Tibial nerve (tissue), 4 donors: ENCODE measurements around the gene CCDC85B. TPM values are rescaled to one million over a fixed set of nuclear protein-coding genes. Genes with fewer than 3 reads are reported as not detected.

ENCODE experiments used
- DNase-seq, 2 donors: peaks; one replicate each; pipeline ENCODE4 v3.0.0-alpha.2; 2019; ENCODE audit warnings: low spot score in 2 of 2
- H3K27ac ChIP-seq, 4 donors: fragments of 200-600 bp; sonication (generic) in 3 of 4; one replicate each; pipeline ENCODE4 v1.5.1; 2017 to 2019; ENCODE audit warnings: mild to moderate bottlenecking in 1 of 4
- H3K27me3 ChIP-seq, 2 donors: fragments of 200-600 bp; sonication (generic) in 1 of 2; one replicate each; pipeline versions ENCODE4 v1.5.1 to v1.6.0; 2017 to 2019
- H3K36me3 ChIP-seq, 3 donors: fragments of 200-600 bp; sonication (generic); one replicate each; pipeline ENCODE4 v1.5.1; 2018 to 2019
- H3K4me1 ChIP-seq, 4 donors: fragments of 200-600 bp; sonication (generic) in 3 of 4; one replicate each; pipeline ENCODE4 v1.5.1; 2017 to 2019
- H3K4me3 ChIP-seq, 4 donors: fragments of 200-600 bp; sonication (generic) in 3 of 4; one replicate each; pipeline ENCODE4 v1.5.1; 2017 to 2019; ENCODE audit warnings: mild to moderate bottlenecking in 1 of 4, moderate library complexity in 1 of 4
- H3K9me3 ChIP-seq, 4 donors: fragments of 200-600 bp; sonication (generic) in 3 of 4; one replicate each; pipeline ENCODE4 v1.5.1; 2017 to 2019
- CTCF ChIP-seq, 5 experiments: fragments of 200-600 bp in 3 of 5; fragments of 450-650 bp in 2 of 5; sonication (generic) in 3 of 5; IDR thresholded peaks; one replicate each; pipeline ENCODE4 v1.5.1; 2016 to 2019; ENCODE audit warnings: antibody characterized with exemption in 5 of 5, mild to moderate bottlenecking in 3 of 5, moderate library complexity in 2 of 5
- EP300 ChIP-seq, 2 donors: sonication (generic); formaldehyde crosslinking; IDR thresholded peaks; one replicate each; pipeline ENCODE4 v1.6.1; 2017; ENCODE audit warnings: antibody characterized with exemption in 2 of 2, mild to moderate bottlenecking in 1 of 2
- POLR2A ChIP-seq, 2 donors: fragments of 450-650 bp; IDR thresholded peaks; one replicate each; pipeline ENCODE4 v1.6.1; 2017; ENCODE audit warnings: antibody characterized with exemption in 2 of 2, mild to moderate bottlenecking in 2 of 2, moderate library complexity in 2 of 2
- WGBS, 2 donors: methylation state at CpG; one replicate each; pipeline ENCODE4 v1.1.5; 2018; 5-methylcytosine and 5-hydroxymethylcytosine counted together
- total RNA-seq, 4 donors: library from RNA; depleted of rRNA; stranded (reverse); fragments of >200 nt; gene quantifications; one replicate each; pipeline ENCODE4 v1.1.0, GENCODE V29; 2016

CCDC85B gene
- total RNA-seq, 4 donors from 2014 or later = 73.0 to 108 (median 89.4) TPM

GRCh38 chr11:65857853-65858680 is 32.4 kb upstream of the CCDC85B start, which contains the start of gene CFL1:
Gene CFL1 (minus strand): TSS chr11:65858180. CDS start chr11:65858099, 81 bp downstream.
- no peaks in the 10 kb centered on the region for H3K9me3 ChIP-seq
- DNase-seq = peak; percentile 94 to 97
- peaks cover 0 to 65% (median 24%) of the 10 kb centered on the region in 4 donors for H3K4me1 ChIP-seq
- 0% methylated on average over 26 to 40 of the region's 92 CpGs for WGBS, 2 donors
- peak within 1 kb of the TSS; percentile 96 to 99 (median 98) for H3K27ac ChIP-seq
- peak; percentile 89 to 99 for TF ChIP-seq EP300 (IDR thresholded peaks at IDR 0.05)
- TF ChIP-seq POLR2A (IDR thresholded peaks at IDR 0.05) = peak; percentile 95 to 99
- TF ChIP-seq CTCF (IDR thresholded peaks at IDR 0.05) = peak in 2 of 5 experiments; percentile 37 to 42
- H3K36me3 ChIP-seq = peaks cover 2 to 48% (median 28%) of the 10 kb centered on the region in 3 donors
- peak within 1 kb of the TSS; percentile 88 to 92 (median 90) for H3K4me3 ChIP-seq
- no peaks in the 10 kb centered on the region for H3K27me3 ChIP-seq

GRCh38 chr11:65858681-65859087 is 31.8 kb upstream of the CCDC85B start:
- DNase-seq = no peak
- peaks cover 1 to 48% (median 24%) of the 10 kb centered on the region in 3 donors for H3K36me3 ChIP-seq
- H3K9me3 ChIP-seq = no peaks in the 10 kb centered on the region
- TF ChIP-seq POLR2A (IDR thresholded peaks at IDR 0.05) (no peak), EP300 (IDR thresholded peaks at IDR 0.05) (no peak), CTCF (IDR thresholded peaks at IDR 0.05) (no peak)
- H3K27ac ChIP-seq = peak overlapping the region; percentile 96 to 99 (median 98)
- WGBS, 2 donors = 0 to 1% methylated on average over 10 of the region's 10 CpGs
- peak overlapping the region; percentile 69 to 91 (median 88) for H3K4me3 ChIP-seq
- peaks cover 0 to 69% (median 24%) of the 10 kb centered on the region in 4 donors for H3K4me1 ChIP-seq
- no peaks in the 10 kb centered on the region for H3K27me3 ChIP-seq

- 0 to 1% methylated on average over 21 to 32 of the region's 46 CpGs for WGBS, 2 donors
Observed at GRCh38 chr11:65859095-65859811, 31.2 kb upstream of the CCDC85B start.

GRCh38 chr11:65859812-65860277 is 30.6 kb upstream of the CCDC85B start:
- WGBS, 2 donors = 1 to 2% methylated on average over 16 of the region's 16 CpGs
- no peak for DNase-seq
- H3K4me3 ChIP-seq = peak overlapping the region; percentile 69 to 91 (median 88)
- peaks cover 0 to 48% (median 28%) of the 10 kb centered on the region in 3 donors for H3K36me3 ChIP-seq
- TF ChIP-seq EP300 (IDR thresholded peaks at IDR 0.05) = no peak
- no peak for TF ChIP-seq CTCF (IDR thresholded peaks at IDR 0.05)
- no peak for TF ChIP-seq POLR2A (IDR thresholded peaks at IDR 0.05)
- H3K9me3 ChIP-seq = no peaks in the 10 kb centered on the region
- no peaks in the 10 kb centered on the region for H3K27me3 ChIP-seq
- peak overlapping the region; percentile 96 to 99 (median 98) for H3K27ac ChIP-seq
- H3K4me1 ChIP-seq = peaks cover 0 to 59% (median 24%) of the 10 kb centered on the region in 4 donors

More at GRCh38 chr11:65859095-65859811, 31.2 kb upstream of the CCDC85B start:
- peak; percentile 98 to 99 for DNase-seq
- Histone ChIP-seq H3K4me3 (peak overlapping the region; percentile 69 to 91 (median 88)), H3K4me1 (peaks cover 0 to 65% (median 24%) of the 10 kb centered on the region in 4 donors), H3K36me3 (peaks cover 0 to 48% (median 26%) of the 10 kb centered on the region in 3 donors), H3K27ac (peak overlapping the region; percentile 96 to 99 (median 98)), H3K9me3 (no peaks in the 10 kb centered on the region), H3K27me3 (no peaks in the 10 kb centered on the region)
- peak in 1 of 2 donors; percentile 96 for TF ChIP-seq POLR2A (IDR thresholded peaks at IDR 0.05)
- peak in 4 of 5 experiments; percentile 4 to 38 (median 18) for TF ChIP-seq CTCF (IDR thresholded peaks at IDR 0.05)
- peak; percentile 53 to 98 for TF ChIP-seq EP300 (IDR thresholded peaks at IDR 0.05)
